Large intestine (tissue), 3 donors: ENCODE measurements around the gene GAPT. TPM values are rescaled to one million over a fixed set of nuclear protein-coding genes. Genes with fewer than 3 reads are reported as not detected.

Experiments
- DNase-seq, 2 donors: peaks; one replicate each; pipeline versions ENCODE4 v3.0.0 to v3.0.0-alpha.2; 2013
- H3K27ac ChIP-seq: one replicate; pipeline ENCODE4 v1.5.1; 2013; ENCODE audit warnings: low read length
- H3K27me3 ChIP-seq: 2 replicates; pipeline ENCODE4 v1.6.1; 2013; ENCODE audit warnings: low read length; ENCODE audit not compliant: control insufficient read depth, insufficient read depth
- H3K36me3 ChIP-seq: 2 replicates; pipeline ENCODE4 v1.6.1; 2013; ENCODE audit warnings: low read length; ENCODE audit not compliant: control insufficient read depth, insufficient read depth
- H3K4me1 ChIP-seq: one replicate; pipeline ENCODE4 v1.6.1; 2013; ENCODE audit warnings: low read length; ENCODE audit not compliant: control insufficient read depth, insufficient read depth
- H3K4me3 ChIP-seq: one replicate; pipeline ENCODE4 v1.5.1; 2013; ENCODE audit warnings: low read length
- H3K9me3 ChIP-seq: one replicate; pipeline ENCODE4 v1.6.1; 2013; ENCODE audit warnings: mild to moderate bottlenecking, low read depth, low read length, moderate library complexity; ENCODE audit not compliant: control insufficient read depth
- WGBS: methylation state at CpG from one replicate; pipeline ENCODE4 v1.1.5; 2013; ENCODE audit warnings: low lambda C conversion rate; ENCODE audit not compliant: insufficient coverage; 5-methylcytosine and 5-hydroxymethylcytosine counted together
- polyA plus RNA-seq: library from polyadenylated mRNA; unstranded; fragments of 120-200 nt; gene quantifications from one replicate; pipeline ENCODE4 v1.2.1, GENCODE V29; 2013

The GAPT gene
- polyA plus RNA-seq, 1 donor, result 0.57 TPM

DNA sequence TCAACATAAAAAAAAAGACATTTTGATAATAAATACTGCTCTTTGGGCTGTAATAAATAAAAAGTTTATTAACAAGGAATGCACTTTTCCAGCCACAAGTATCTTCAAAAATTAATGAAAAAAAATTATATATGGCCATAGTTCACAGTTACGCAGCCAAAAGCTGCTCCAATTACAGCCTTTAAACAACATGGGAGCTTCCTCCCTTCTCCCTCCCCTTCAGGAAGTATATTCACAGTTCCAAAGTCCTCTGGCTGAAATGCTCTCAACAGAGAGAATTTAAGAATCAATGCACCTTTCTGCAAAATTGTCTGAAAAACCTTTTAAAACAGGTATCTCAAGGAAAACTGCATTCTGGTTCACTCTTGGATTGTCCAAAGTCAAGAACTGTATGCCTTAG is 37.2 kb upstream of the GAPT start:
- no peak for DNase-seq

DNA sequence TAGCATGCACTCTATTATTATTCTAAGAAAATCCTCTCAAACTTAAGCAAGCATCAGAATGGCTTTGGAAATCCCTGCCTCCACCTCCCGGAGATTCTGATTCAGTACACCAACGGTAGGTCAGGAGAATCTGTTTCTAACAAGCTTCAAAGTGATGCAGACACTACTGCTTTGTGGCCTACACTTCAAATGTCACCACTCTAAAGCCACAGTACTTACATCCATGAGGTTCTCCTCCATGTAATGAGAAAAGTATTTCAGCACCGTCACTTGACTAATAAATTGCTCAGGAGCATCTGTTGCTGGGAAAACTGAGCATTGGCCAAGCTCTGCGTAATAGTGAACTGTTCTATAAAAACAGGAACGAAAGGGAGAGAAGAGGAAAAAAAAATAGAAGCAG is 36.2 kb upstream of the GAPT start:
- Histone ChIP-seq H3K9me3 (peaks cover 4% of the 10 kb centered on the region), H3K27ac (no peak overlapping the region), H3K27me3 (peaks cover 7% of the 10 kb centered on the region), H3K4me3 (no peak overlapping the region), H3K36me3 (peaks cover 13% of the 10 kb centered on the region), H3K4me1 (no peaks in the 10 kb centered on the region)
- DNase-seq, result no peak
- WGBS, result 94% methylated on average over 2 of the region's 5 CpGs

More for the DNA sequence above, 37.2 kb upstream of the GAPT start:
- Histone ChIP-seq H3K9me3 (no peaks in the 10 kb centered on the region), H3K4me1 (no peaks in the 10 kb centered on the region), H3K27ac (no peak overlapping the region), H3K4me3 (no peak overlapping the region), H3K27me3 (no peaks in the 10 kb centered on the region), H3K36me3 (peaks cover 13% of the 10 kb centered on the region)
- WGBS, result no CpG with 5 or more reads among the region's 1 CpG

DNA sequence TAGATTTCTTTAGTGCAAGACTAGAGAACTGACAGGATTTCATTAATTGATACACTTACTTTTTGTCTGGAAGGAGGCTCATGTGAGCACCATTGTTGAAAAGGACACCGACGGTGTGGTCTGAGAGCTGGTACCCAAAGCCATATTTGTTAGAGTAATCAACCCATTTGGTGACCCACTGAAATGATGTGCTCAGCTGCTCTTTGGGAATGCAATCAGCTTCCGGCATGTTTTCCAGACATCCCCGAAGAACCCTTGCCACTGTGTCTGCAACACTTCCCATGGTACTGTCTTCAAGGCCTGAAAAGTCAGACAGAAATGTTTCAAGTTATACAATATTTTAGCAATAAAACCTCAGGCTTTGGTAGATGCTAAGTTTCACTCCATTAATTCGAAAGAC is 35.8 kb upstream of the GAPT start:
- WGBS, result no CpG with 5 or more reads among the region's 5 CpGs
- H3K27me3 ChIP-seq, result peaks cover 7% of the 10 kb centered on the region
- H3K4me3 ChIP-seq, result no peak overlapping the region
- H3K4me1 ChIP-seq, result no peaks in the 10 kb centered on the region
- DNase-seq, result no peak
- peaks cover 4% of the 10 kb centered on the region for H3K9me3 ChIP-seq
- no peak overlapping the region for H3K27ac ChIP-seq
- peaks cover 13% of the 10 kb centered on the region for H3K36me3 ChIP-seq

DNA sequence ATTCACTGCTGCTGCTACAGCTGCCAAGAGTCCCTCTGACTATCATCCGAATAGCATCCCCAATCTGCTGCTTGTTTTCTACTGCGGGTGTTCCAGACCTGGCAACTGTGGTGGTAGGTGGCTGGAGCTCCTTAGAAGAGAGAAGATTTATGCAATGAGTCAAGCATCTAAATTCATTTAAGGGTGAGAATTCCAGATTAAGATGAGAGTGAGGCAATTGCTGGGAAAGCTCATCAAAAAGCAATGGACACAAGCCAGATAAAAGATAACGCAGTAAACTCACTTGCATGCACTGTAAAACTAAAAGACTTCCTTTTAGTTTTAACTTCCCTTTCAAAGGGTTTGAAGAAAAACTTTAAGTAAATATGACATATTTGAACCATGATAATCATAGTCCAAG is 35.2 kb upstream of the GAPT start:
- no peak for DNase-seq
- peaks cover 13% of the 10 kb centered on the region for H3K36me3 ChIP-seq
- no peak overlapping the region for H3K4me3 ChIP-seq
- H3K27ac ChIP-seq, result no peak overlapping the region
- peaks cover 4% of the 10 kb centered on the region for H3K9me3 ChIP-seq
- no peaks in the 10 kb centered on the region for H3K4me1 ChIP-seq
- peaks cover 7% of the 10 kb centered on the region for H3K27me3 ChIP-seq
- WGBS, result 86% methylated on average over 1 of the region's 3 CpGs

DNA sequence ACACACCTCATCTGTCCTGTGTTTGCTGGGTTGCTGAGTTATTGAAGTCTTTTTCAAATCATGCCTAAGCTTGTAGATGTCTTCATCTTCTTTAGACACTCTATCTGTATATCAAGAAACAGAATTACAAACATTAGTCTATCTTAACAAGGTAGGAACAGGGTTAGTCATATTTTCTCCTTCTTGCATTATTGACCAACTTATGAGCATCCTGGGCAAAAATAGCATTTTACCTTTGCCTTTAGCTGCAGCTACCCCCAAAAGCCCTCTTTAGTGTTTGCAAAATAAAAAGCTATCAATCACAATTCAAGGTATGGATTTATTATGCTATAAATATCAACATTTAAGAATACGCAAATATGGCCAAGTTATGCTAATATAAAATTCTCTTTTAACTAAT is 34.7 kb upstream of the GAPT start:
- peaks cover 4% of the 10 kb centered on the region for H3K9me3 ChIP-seq
- H3K36me3 ChIP-seq, result peaks cover 13% of the 10 kb centered on the region
- 100% methylated on average over 1 of the region's 1 CpG for WGBS
- peaks cover 2% of the 10 kb centered on the region for H3K4me1 ChIP-seq
- peaks cover 7% of the 10 kb centered on the region for H3K27me3 ChIP-seq
- H3K27ac ChIP-seq, result no peak overlapping the region
- no peak overlapping the region for H3K4me3 ChIP-seq
- DNase-seq, result no peak

DNA sequence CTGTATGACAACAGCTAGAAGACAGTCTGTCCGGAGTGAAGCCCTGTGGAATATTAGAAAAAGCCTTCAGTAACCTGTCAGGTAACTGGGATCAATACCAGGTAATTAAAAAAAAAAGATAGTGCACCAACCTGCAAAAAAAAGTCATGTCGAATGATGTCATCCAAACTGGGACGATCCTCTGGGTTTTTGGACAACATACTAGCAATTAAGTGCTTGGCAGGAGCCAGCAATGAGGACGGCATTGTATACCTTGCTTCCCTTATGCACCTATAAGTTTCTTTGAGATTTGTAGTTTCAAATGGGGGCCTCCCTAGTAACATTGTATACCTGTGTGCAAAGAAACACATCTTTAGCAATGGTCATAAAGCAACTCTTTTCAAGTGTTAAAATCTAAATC is 34.2 kb upstream of the GAPT start:
- 92% methylated on average over 2 of the region's 4 CpGs for WGBS
- peaks cover 4% of the 10 kb centered on the region for H3K9me3 ChIP-seq
- no peak overlapping the region for H3K4me3 ChIP-seq
- no peak overlapping the region for H3K27ac ChIP-seq
- peaks cover 13% of the 10 kb centered on the region for H3K36me3 ChIP-seq
- peaks cover 7% of the 10 kb centered on the region for H3K4me1 ChIP-seq
- peaks cover 7% of the 10 kb centered on the region for H3K27me3 ChIP-seq
- DNase-seq, result no peak

DNA sequence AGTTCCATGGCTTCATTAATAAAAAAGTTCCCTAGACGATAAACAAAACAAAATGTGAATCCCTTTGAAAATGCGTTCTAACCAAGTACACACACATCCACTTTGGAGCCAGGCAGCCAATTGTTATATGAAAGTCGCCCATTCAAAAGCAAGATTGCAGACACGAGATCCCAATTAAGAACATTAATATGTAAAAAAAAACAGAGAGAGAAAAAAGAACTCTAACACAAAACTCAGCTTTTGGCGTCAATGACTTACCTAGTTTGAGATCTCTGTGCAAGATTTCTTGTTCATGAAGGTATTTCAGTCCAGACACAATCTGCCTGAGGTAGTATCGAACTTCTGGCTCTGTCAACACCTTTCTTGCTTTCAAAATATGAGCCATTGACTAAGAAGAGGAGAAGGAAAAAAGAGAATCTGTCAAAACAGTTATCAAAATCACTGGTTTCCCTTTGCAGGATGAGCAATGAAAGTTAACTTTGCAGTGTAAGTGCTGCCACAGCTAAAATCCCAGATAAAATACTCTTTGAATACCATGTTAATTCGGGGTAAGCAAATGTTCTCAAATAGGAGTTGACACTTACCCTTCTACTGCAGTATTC is 33.0 kb upstream of the GAPT start:
- WGBS, result 0% methylated on average over 1 of the region's 7 CpGs
- H3K27me3 ChIP-seq, result peaks cover 7% of the 10 kb centered on the region
- peaks cover 7% of the 10 kb centered on the region for H3K4me1 ChIP-seq
- peak overlapping the region; percentile 84 for H3K4me3 ChIP-seq
- H3K36me3 ChIP-seq, result peaks cover 13% of the 10 kb centered on the region
- no peak for DNase-seq
- no peak overlapping the region for H3K27ac ChIP-seq
- H3K9me3 ChIP-seq, result peaks cover 4% of the 10 kb centered on the region

DNA sequence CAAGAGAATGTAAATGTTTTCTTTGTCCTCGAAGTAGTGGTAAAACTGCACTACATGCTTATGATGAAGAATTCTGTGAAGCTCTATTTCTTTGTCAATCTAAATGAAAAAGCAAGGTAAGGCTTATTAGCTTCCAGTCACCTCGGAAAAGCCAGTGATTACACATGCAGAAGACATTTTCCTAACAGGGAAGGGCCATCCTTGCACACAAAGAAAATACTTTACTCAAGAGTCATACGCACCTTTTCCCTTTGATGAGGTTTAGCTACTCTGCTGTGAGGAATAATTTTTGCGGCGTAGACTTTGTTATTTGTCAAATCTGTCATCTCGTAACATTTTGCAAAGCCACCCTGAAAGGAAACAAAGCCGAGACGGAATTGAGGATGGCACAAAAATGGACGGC is 32.5 kb upstream of the GAPT start:
- peak overlapping the region; percentile 84 for H3K4me3 ChIP-seq
- peaks cover 7% of the 10 kb centered on the region for H3K27me3 ChIP-seq
- peaks cover 7% of the 10 kb centered on the region for H3K4me1 ChIP-seq
- peaks cover 4% of the 10 kb centered on the region for H3K9me3 ChIP-seq
- DNase-seq, result peak; percentile 5 to 28
- peaks cover 13% of the 10 kb centered on the region for H3K36me3 ChIP-seq
- WGBS, result 0% methylated on average over 2 of the region's 9 CpGs
- H3K27ac ChIP-seq, result no peak overlapping the region

DNA sequence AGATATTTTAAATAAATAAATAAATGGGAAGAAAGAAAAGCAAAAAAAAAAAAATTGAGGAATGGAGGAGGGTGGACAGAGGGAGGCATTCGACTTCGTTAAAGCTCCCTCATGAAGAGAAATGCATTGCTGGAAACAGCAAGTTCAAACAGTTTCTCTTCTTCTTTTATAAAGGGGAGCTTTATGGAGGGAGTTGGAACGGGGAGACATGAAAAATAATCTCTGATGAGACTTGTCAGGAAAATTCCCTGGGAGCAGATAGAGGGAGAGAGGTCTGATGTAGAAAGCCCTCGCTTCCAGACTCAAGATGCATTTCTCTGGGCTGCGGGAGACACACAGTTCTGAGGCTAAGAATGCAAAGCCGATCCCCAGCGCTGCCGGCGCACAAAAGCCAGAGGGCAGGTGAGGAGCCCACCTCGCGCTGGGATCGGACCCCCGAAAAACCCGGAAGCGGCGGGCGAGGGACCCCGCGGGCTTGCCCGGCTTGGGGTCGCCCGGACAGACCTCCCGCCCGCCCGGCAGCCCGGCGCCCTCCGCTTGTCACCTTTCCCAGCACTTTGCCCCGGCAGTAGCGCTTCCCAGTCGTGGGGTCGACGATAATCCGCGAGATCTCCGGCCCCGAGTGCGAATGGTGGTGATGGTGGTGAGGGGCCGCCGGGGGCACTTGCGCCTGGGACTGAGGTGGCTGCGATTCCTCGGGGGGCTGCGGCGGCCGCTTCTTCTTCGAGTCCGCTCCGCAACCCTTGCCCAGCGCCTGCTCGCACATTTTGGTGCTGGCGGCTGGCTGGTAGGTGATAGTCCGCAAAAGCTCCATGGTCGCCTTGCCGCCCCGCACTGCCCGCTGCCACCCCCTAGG is 31.9 kb upstream of the GAPT start:
- WGBS, result 0% methylated on average over 2 of the region's 57 CpGs
- peaks cover 7% of the 10 kb centered on the region for H3K27me3 ChIP-seq
- H3K9me3 ChIP-seq, result peaks cover 4% of the 10 kb centered on the region
- peak overlapping the region; percentile 81 for H3K27ac ChIP-seq
- peaks cover 11% of the 10 kb centered on the region for H3K36me3 ChIP-seq
- peak overlapping the region; percentile 84 for H3K4me3 ChIP-seq
- peak; percentile 5 to 59 for DNase-seq
- H3K4me1 ChIP-seq, result peaks cover 7% of the 10 kb centered on the region

DNA sequence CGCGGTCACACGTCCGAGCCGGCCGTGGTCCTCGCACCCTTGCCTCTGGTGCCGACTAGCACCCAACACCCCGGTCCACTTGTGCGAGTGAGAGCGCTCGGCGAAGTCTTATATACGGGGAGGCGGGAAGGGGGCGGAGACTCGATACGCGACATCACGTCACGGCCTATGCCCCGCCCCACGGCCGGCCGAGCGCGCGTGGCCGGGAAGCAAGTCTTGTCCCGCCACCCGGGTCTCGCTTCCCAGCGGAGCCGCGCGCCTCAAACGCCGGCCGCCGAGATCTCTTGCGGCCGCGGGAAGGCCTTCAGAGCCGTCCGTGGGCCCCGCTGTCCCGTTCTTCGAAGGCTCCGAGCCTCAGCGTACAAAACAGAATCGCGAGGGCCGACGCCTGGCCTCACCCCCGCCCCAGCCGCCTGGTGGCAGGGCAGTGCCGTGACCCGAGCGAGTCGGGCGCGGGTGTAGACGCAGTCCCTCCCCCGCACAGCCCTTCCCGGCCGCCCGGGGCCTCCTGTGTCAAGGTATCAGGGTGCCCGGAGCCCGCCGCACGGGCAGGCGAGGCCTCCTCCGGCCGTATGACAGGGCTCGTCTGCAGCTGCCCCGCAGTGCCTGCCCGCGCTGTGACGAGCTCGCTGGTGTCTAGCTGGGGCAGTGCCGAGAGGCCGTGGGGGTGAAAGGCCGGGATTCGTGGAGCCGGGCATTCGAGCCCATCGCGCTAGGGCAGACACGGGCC is 31.1 kb upstream of the GAPT start, which contains the start of gene PLK2:
TSS of gene PLK2 (minus strand) at position 85 of the 730 bp plus-strand sequence. CDS start 127 bp downstream, outside the sequence.
- H3K4me3 ChIP-seq, result peak within 1 kb of the TSS; percentile 84
- peaks cover 4% of the 10 kb centered on the region for H3K9me3 ChIP-seq
- H3K27ac ChIP-seq, result peak within 1 kb of the TSS; percentile 81
- peaks cover 7% of the 10 kb centered on the region for H3K27me3 ChIP-seq
- H3K36me3 ChIP-seq, result peaks cover 5% of the 10 kb centered on the region
- peak; percentile 89 to 92 for DNase-seq
- peaks cover 7% of the 10 kb centered on the region for H3K4me1 ChIP-seq
- no CpG with 5 or more reads among the region's 89 CpGs for WGBS
